HepG2 (cell line): ENCODE data around the gene C2orf80. TPM values are rescaled to one million over a fixed set of nuclear protein-coding genes. Genes with fewer than 3 reads are reported as not detected.
A peak's percentile ranks its signal among the peaks of the same experiment; 100 is the strongest.

Source experiments
- BRD4 ChIP-seq: sonication (generic); formaldehyde crosslinking; IDR thresholded peaks from 2 replicates; pipeline ENCODE4 v1.4.0; 2020; ENCODE audit warnings: missing genetic modification reagents
- BRF2 ChIP-seq: sonication (generic); formaldehyde crosslinking; IDR thresholded peaks from 2 replicates; pipeline ENCODE4 v1.8.1; 2022; ENCODE audit warnings: mild to moderate bottlenecking, missing genetic modification reagents
- EEA1 ChIP-seq: sonication (generic); formaldehyde crosslinking; IDR thresholded peaks from 2 replicates; pipeline ENCODE4 v1.5.1; 2020; ENCODE audit warnings: mild to moderate bottlenecking, missing genetic modification reagents, borderline replicate concordance
- GATA4 ChIP-seq: sonication (generic); IDR thresholded peaks from 2 replicates; pipeline ENCODE4 v1.6.1; 2016; ENCODE audit warnings: antibody characterized with exemption, low read depth, borderline replicate concordance
- HBP1 ChIP-seq: IDR thresholded peaks from 2 replicates; pipeline ENCODE4 v1.6.1; 2016; ENCODE audit warnings: low read depth, control low read depth
- RCOR2 ChIP-seq: IDR thresholded peaks from 2 replicates; pipeline ENCODE4 v1.6.1; 2016; ENCODE audit warnings: missing biosample characterization, missing genetic modification reagents
- SIX1 ChIP-seq: sonication (generic); formaldehyde crosslinking; IDR thresholded peaks from 2 replicates; pipeline ENCODE4 v1.4.0; 2020; ENCODE audit warnings: missing genetic modification reagents, borderline replicate concordance
- SMAD3 ChIP-seq: sonication (generic); formaldehyde crosslinking; IDR thresholded peaks from 2 replicates; pipeline ENCODE4 v1.4.0; 2020; ENCODE audit warnings: missing genetic modification reagents
- SMYD3 ChIP-seq: sonication (generic); formaldehyde crosslinking; IDR thresholded peaks from 2 replicates; pipeline ENCODE4 v1.8.1; 2023; ENCODE audit warnings: mild to moderate bottlenecking, missing genetic modification reagents
- ZNF407 ChIP-seq: sonication (generic); formaldehyde crosslinking; IDR thresholded peaks from one replicate; pipeline ENCODE4 v1.5.1; 2020; ENCODE audit warnings: mild to moderate bottlenecking, missing genetic modification reagents; ENCODE audit errors: not compliant biosample characterization
- ZNF780A ChIP-seq: sonication (generic); formaldehyde crosslinking; IDR thresholded peaks from 2 replicates; pipeline ENCODE4 v1.8.0; 2022; ENCODE audit warnings: mild to moderate bottlenecking, missing genetic modification reagents, moderate library complexity
- ZNF790 ChIP-seq: sonication (generic); formaldehyde crosslinking; IDR thresholded peaks from 2 replicates; pipeline ENCODE4 v1.8.0; 2022; ENCODE audit warnings: missing genetic modification reagents, mild to moderate bottlenecking, borderline replicate concordance
- ZNF878 ChIP-seq: sonication (generic); formaldehyde crosslinking; IDR thresholded peaks from 2 replicates; pipeline ENCODE4 v1.8.1; 2023; ENCODE audit warnings: mild to moderate bottlenecking, missing genetic modification reagents, moderate library complexity
- ZSCAN29 ChIP-seq: sonication (generic); formaldehyde crosslinking; conservative IDR thresholded peaks from 2 replicates; pipeline ENCODE4 v1.4.0; 2020; ENCODE audit warnings: mild to moderate bottlenecking, missing genetic modification reagents
- ZUFSP ChIP-seq: sonication (generic); formaldehyde crosslinking; IDR thresholded peaks from 2 replicates; pipeline ENCODE4 v1.9.0; 2021; ENCODE audit warnings: missing genetic modification reagents, mild to moderate bottlenecking, borderline replicate concordance
- polyA plus RNA-seq, 8 experiments: library from polyadenylated mRNA; depleted of rRNA in 3 of 8; stranded (reverse) in 7 of 8; unstranded in 1 of 8; fragments of >200 nt; fragmentation: Illumina TruSeq in 4 of 8; extraction: Trizol in 4 of 8; gene quantifications; 2 replicates each; pipeline versions ENCODE4 v1.2.1 to v1.2.3, GENCODE V29; 2011 to 2016; ENCODE audit warnings: low read depth in 4 of 8, missing spikeins in 1 of 8, mixed read lengths in 1 of 8; ENCODE audit not compliant: insufficient read depth in 1 of 8
- total RNA-seq, 5 experiments: library from RNA; depleted of rRNA; stranded (reverse); fragments of >200 nt; fragmentation: Illumina TruSeq; extraction: Trizol; gene quantifications; 2 replicates each; pipeline ENCODE4 v1.2.3, GENCODE V29; 2016; ENCODE audit warnings: low read depth in 1 of 5

Gene C2orf80
- total and polyA plus RNA-seq, 2 of the 13 experiments (the other 11 are each of a cell fraction or from before 2014, with no cell fraction given): not detected

- 0 out of 2 replicates have a peak, but pooled peaks have one; percentile 21 for TF ChIP-seq SIX1
- TF ChIP-seq BRD4 (CRISPR knock-in tag): no peak
- TF ChIP-seq SMYD3 (CRISPR knock-in tag): no peak
- no peak for TF ChIP-seq ZNF878 (CRISPR knock-in tag)
- no peak for TF ChIP-seq BRF2 (CRISPR knock-in tag)
- TF ChIP-seq SMAD3: no peak
- TF ChIP-seq ZSCAN29 (CRISPR knock-in tag): 0 out of 2 replicates have a peak, but pooled peaks have one; percentile 61
- TF ChIP-seq ZNF790: no peak
- no peak for TF ChIP-seq ZNF407 (CRISPR knock-in tag)
- TF ChIP-seq ZNF780A (CRISPR knock-in tag): no peak
- no peak for TF ChIP-seq EEA1 (CRISPR knock-in tag)
- no peak for TF ChIP-seq HBP1 (CRISPR knock-in tag)
- no peak; the same call in 1 of the 2 replicates for TF ChIP-seq GATA4
- no peak for TF ChIP-seq ZUFSP (CRISPR knock-in tag)
- TF ChIP-seq RCOR2 (CRISPR knock-in tag): 0 out of 2 replicates have a peak, but pooled peaks have one; percentile 48
These were observed 14.6 kb downstream of the C2orf80 start (continued) for GRCh38 chr2:208175069-208175839.
